BLaER1 treated with 17β-estradiol and CSF1 and Interleukin-3, amounts not matched to agents 10 nM and 100 nM (cell line): ENCODE data around the gene HOXB3.
A peak's percentile ranks its signal among the peaks of the same experiment; 100 is the strongest.

Experiments used
- H3K27ac ChIP-seq, 11 experiments: shearing (Covaris generic); formaldehyde crosslinking; 2 replicates each; pipeline ENCODE4 v1.8.1; 2022
- H3K27me3 ChIP-seq, 11 experiments: shearing (Covaris generic); formaldehyde crosslinking; 2 replicates each; pipeline ENCODE4 v1.8.1; 2022
- H3K36me3 ChIP-seq, 11 experiments: shearing (Covaris generic); formaldehyde crosslinking; 2 replicates each; pipeline ENCODE4 v1.8.1; 2022
- H3K4me1 ChIP-seq, 10 experiments: shearing (Covaris generic); formaldehyde crosslinking; 2 replicates each; pipeline ENCODE4 v1.8.1; 2022
- H3K4me2 ChIP-seq, 11 experiments: shearing (Covaris generic); formaldehyde crosslinking; 2 replicates each; pipeline ENCODE4 v1.8.1; 2022
- H3K4me3 ChIP-seq, 10 experiments: shearing (Covaris generic); formaldehyde crosslinking; 2 replicates each; pipeline ENCODE4 v1.8.1; 2022
- H3K9ac ChIP-seq, 11 experiments: shearing (Covaris generic); formaldehyde crosslinking; 2 replicates each; pipeline ENCODE4 v1.8.1; 2022
- H3K9me3 ChIP-seq, 11 experiments: shearing (Covaris generic); formaldehyde crosslinking; replicated peaks in 1 of 11; 2 replicates each; pipeline ENCODE4 v1.8.1; 2022
- H4K20me1 ChIP-seq, 11 experiments: shearing (Covaris generic); formaldehyde crosslinking; 2 replicates each; pipeline ENCODE4 v1.8.1; 2022
- Cebpa-rat ChIP-seq, 11 experiments: shearing (Covaris generic); IDR thresholded peaks; 2 replicates each; pipeline ENCODE4 v1.8.1; 2022

The HOXB3 gene

GRCh38 chr17:48544349-48545021 lies 45.6 kb downstream of the HOXB3 start:
- Histone ChIP-seq H3K9me3 (peaks cover 0 to 12% (median 9%) of the 10 kb centered on the region in 11 experiments; a peak in 10 of 22 replicates), H4K20me1 (peaks cover 0 to 81% (median 53%) of the 10 kb centered on the region in 11 experiments; a peak in 18 of 22 replicates), H3K4me3 (peak overlapping the region in 1 of 10 experiments; percentile 23; a peak in 1 of 20 replicates), H3K27me3 (peaks cover 100% of the 10 kb centered on the region in 11 experiments), H3K9ac (no peak overlapping the region), H3K4me1 (peaks cover 0 to 8% (median 0%) of the 10 kb centered on the region in 10 experiments; a peak in 4 of 20 replicates), H3K27ac (no peak overlapping the region), H3K4me2 (peak overlapping the region in 2 of 11 experiments; percentile 44 to 56; a peak in 4 of 22 replicates), H3K36me3 (no peaks in the 10 kb centered on the region)
- no peak for TF ChIP-seq Cebpa-rat (IDR thresholded peaks at IDR 0.05)

- no peak for TF ChIP-seq Cebpa-rat (IDR thresholded peaks at IDR 0.05)
- peaks cover 100% of the 10 kb centered on the region in 11 experiments for H3K27me3 ChIP-seq
Observed at GRCh38 chr17:48543854-48544348, 46.1 kb downstream of the HOXB3 start.

GRCh38 chr17:48543107-48543853 lies 46.8 kb downstream of the HOXB3 start:
- no peaks in the 10 kb centered on the region for H3K36me3 ChIP-seq
- peak overlapping the region in 4 of 10 experiments; percentile 35 to 43 (median 38); a peak in 6 of 20 replicates for H3K4me3 ChIP-seq
- no peak overlapping the region for H3K27ac ChIP-seq
- H4K20me1 ChIP-seq = peaks cover 0 to 73% (median 57%) of the 10 kb centered on the region in 11 experiments; a peak in 18 of 22 replicates
- peaks cover 98 to 100% (median 100%) of the 10 kb centered on the region in 11 experiments for H3K27me3 ChIP-seq
- peaks cover 0 to 12% (median 9%) of the 10 kb centered on the region in 11 experiments; a peak in 10 of 22 replicates for H3K9me3 ChIP-seq
- H3K4me1 ChIP-seq = peaks cover 0 to 8% (median 0%) of the 10 kb centered on the region in 10 experiments; a peak in 4 of 20 replicates
- H3K4me2 ChIP-seq = peak overlapping the region in 10 of 11 experiments; percentile 3 to 72 (median 30); a peak in 11 of 22 replicates
- no peak overlapping the region for H3K9ac ChIP-seq
- no peak for TF ChIP-seq Cebpa-rat (IDR thresholded peaks at IDR 0.05)

More at GRCh38 chr17:48543854-48544348, 46.1 kb downstream of the HOXB3 start:
- peak overlapping the region in 2 of 11 experiments; percentile 44 to 56; a peak in 3 of 22 replicates for H3K4me2 ChIP-seq
- H3K36me3 ChIP-seq = no peaks in the 10 kb centered on the region
- no peak overlapping the region for H3K9ac ChIP-seq
- no peak overlapping the region for H3K27ac ChIP-seq
- peaks cover 0 to 12% (median 9%) of the 10 kb centered on the region in 11 experiments; a peak in 10 of 22 replicates for H3K9me3 ChIP-seq
- peaks cover 0 to 8% (median 0%) of the 10 kb centered on the region in 10 experiments; a peak in 4 of 20 replicates for H3K4me1 ChIP-seq
- H4K20me1 ChIP-seq = peaks cover 0 to 78% (median 57%) of the 10 kb centered on the region in 11 experiments; a peak in 18 of 22 replicates
- no peak overlapping the region; a peak in 1 of 20 replicates for H3K4me3 ChIP-seq

- Histone ChIP-seq H3K4me1 (peaks cover 0 to 8% (median 0%) of the 10 kb centered on the region in 10 experiments; a peak in 4 of 20 replicates), H3K4me3 (peak overlapping the region in 3 of 10 experiments; percentile 38 to 43 (median 38); a peak in 2 of 20 replicates), H3K9me3 (peaks cover 0 to 12% (median 9%) of the 10 kb centered on the region in 11 experiments; a peak in 10 of 22 replicates), H3K4me2 (peak overlapping the region in 2 of 11 experiments; percentile 59 to 72; a peak in 4 of 22 replicates), H4K20me1 (peaks cover 0 to 71% (median 55%) of the 10 kb centered on the region in 11 experiments; a peak in 18 of 22 replicates), H3K9ac (no peak overlapping the region), H3K36me3 (no peaks in the 10 kb centered on the region), H3K27ac (no peak overlapping the region), H3K27me3 (peaks cover 98 to 100% (median 100%) of the 10 kb centered on the region in 11 experiments)
- no peak for TF ChIP-seq Cebpa-rat (IDR thresholded peaks at IDR 0.05)
Observed at GRCh38 chr17:48542698-48543106, 47.3 kb downstream of the HOXB3 start.

DNA sequence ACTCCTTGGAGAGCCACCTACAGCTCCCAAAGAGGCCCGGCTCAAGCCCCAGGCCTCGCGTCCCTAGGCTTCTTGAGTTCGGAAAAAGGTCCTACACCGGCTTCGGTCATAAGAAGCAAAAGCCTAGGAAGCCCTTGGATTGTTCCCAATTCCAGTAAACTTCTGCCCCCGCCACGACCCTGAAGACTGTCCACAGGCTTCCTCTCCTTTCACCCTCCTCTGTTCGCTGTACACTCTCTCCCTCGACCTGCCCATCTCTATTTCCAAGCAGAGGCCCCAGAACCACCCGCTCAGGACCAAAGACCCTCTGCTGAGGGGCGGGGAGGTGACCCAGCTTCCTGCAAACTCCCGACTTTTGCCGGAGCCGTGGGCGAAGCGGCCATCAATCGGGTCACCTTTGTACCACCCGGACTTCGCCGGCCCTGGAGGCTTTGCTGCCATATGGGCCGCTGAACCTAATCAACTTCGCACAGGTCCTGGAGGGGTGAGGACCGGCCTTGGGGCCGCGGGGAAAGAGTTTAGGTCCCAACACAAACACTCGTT lies 47.9 kb downstream of the HOXB3 start:
- H3K4me3 ChIP-seq = no peak overlapping the region

GRCh38 chr17:48541577-48542113 lies 48.4 kb downstream of the HOXB3 start:
- Histone ChIP-seq H3K4me1 (peaks cover 0 to 8% (median 0%) of the 10 kb centered on the region in 10 experiments; a peak in 4 of 20 replicates), H3K27ac (no peak overlapping the region), H3K4me3 (no peak overlapping the region), H3K4me2 (no peak overlapping the region), H3K27me3 (peaks cover 87 to 100% (median 96%) of the 10 kb centered on the region in 11 experiments), H3K9me3 (peaks cover 0 to 12% (median 9%) of the 10 kb centered on the region in 11 experiments; a peak in 10 of 22 replicates), H3K9ac (no peak overlapping the region), H4K20me1 (peaks cover 0 to 63% (median 50%) of the 10 kb centered on the region in 11 experiments; a peak in 18 of 22 replicates), H3K36me3 (no peaks in the 10 kb centered on the region)
- TF ChIP-seq Cebpa-rat (IDR thresholded peaks at IDR 0.05) = no peak

More for the DNA sequence above, 47.9 kb downstream of the HOXB3 start:
- Histone ChIP-seq H3K9ac (no peak overlapping the region), H3K27ac (no peak overlapping the region), H3K4me2 (no peak overlapping the region), H4K20me1 (peaks cover 0 to 69% (median 53%) of the 10 kb centered on the region in 11 experiments; a peak in 18 of 22 replicates), H3K9me3 (peaks cover 0 to 12% (median 9%) of the 10 kb centered on the region in 11 experiments; a peak in 10 of 22 replicates), H3K36me3 (no peaks in the 10 kb centered on the region), H3K4me1 (peaks cover 0 to 8% (median 0%) of the 10 kb centered on the region in 10 experiments; a peak in 4 of 20 replicates), H3K27me3 (peaks cover 92 to 100% (median 100%) of the 10 kb centered on the region in 11 experiments)
- no peak for TF ChIP-seq Cebpa-rat (IDR thresholded peaks at IDR 0.05)

DNA sequence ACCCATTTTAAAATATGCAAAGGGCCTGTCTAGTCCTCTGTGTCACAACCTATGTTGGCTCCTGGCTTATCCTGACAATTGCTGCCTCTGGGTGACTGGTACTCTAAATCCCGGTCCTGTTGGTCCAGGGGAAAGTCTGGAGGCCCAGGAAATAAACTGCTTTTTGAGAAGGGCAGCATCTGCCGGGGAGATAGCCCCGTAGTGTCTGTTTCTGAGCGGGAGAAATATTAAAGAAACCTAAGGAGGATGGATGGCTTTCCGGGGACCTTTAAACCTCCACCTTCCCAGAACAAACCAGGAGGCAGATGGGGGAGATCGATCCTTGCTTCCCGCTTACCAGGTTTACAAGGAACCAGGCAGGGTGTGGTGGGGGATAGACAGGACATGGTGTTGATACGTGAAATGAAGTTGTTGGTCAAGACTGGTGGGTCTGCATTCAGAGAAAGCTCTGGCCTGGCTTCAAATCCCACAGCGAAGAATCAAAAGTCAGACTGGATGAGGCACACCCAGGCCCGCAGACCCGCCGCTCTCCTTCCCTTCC lies 48.9 kb downstream of the HOXB3 start:
- Histone ChIP-seq H3K27me3 (peaks cover 82 to 98% (median 90%) of the 10 kb centered on the region in 11 experiments), H3K9ac (no peak overlapping the region), H3K27ac (no peak overlapping the region), H3K4me3 (no peak overlapping the region), H3K4me2 (no peak overlapping the region), H3K36me3 (no peaks in the 10 kb centered on the region), H3K4me1 (peaks cover 0 to 8% (median 0%) of the 10 kb centered on the region in 10 experiments; a peak in 4 of 20 replicates), H3K9me3 (peaks cover 0 to 12% (median 9%) of the 10 kb centered on the region in 11 experiments; a peak in 10 of 22 replicates), H4K20me1 (peaks cover 0 to 58% (median 45%) of the 10 kb centered on the region in 11 experiments; a peak in 18 of 22 replicates)
- no peak for TF ChIP-seq Cebpa-rat (IDR thresholded peaks at IDR 0.05)
